Transverse colon (tissue), 4 donors: Measurements from ENCODE around the gene STARD10. TPM values are rescaled to one million over a fixed set of nuclear protein-coding genes. Genes with fewer than 3 reads are reported as not detected.

Source experiments
- DNase-seq: peaks from one replicate; pipeline ENCODE4 v3.0.0-alpha.2; 2019
- H3K27ac ChIP-seq, 4 donors: fragments of 200-600 bp; sonication (generic); 2 replicates each; pipeline ENCODE4 v1.5.1; 2016 to 2018; ENCODE audit warnings: inconsistent platforms in 4 of 4
- H3K27me3 ChIP-seq: fragments of 200-600 bp; sonication (generic); 2 replicates; pipeline ENCODE4 v1.5.1; 2017; ENCODE audit warnings: inconsistent platforms
- H3K36me3 ChIP-seq, 4 donors: fragments of 200-600 bp; sonication (generic); 2 replicates each; pipeline ENCODE4 v1.5.1; 2017 to 2019; ENCODE audit warnings: inconsistent platforms in 4 of 4
- H3K4me1 ChIP-seq, 4 donors: fragments of 200-600 bp; sonication (generic); 2 replicates each; pipeline ENCODE4 v1.5.1; 2017 to 2020; ENCODE audit warnings: inconsistent platforms in 4 of 4
- H3K4me3 ChIP-seq, 4 donors: fragments of 200-600 bp; sonication (generic); 1 replicate in 1 of 4; 2 replicates in 3 of 4; pipeline versions ENCODE4 v1.5.1 to v1.6.1; 2017 to 2019; ENCODE audit warnings: inconsistent platforms in 4 of 4
- H3K9me3 ChIP-seq, 2 donors: fragments of 200-600 bp; sonication (generic); 2 replicates each; pipeline ENCODE4 v1.5.1; 2017 to 2019; ENCODE audit warnings: inconsistent platforms in 2 of 2
- CTCF ChIP-seq, 5 experiments: fragments of 200-600 bp in 3 of 5; fragments of 450-650 bp in 2 of 5; sonication (generic) in 3 of 5; IDR thresholded peaks; 1 replicate in 2 of 5; 2 replicates in 3 of 5; pipeline ENCODE4 v1.5.1; 2016 to 2017; ENCODE audit warnings: antibody characterized with exemption in 5 of 5, inconsistent platforms in 3 of 5, mild to moderate bottlenecking in 2 of 5, moderate library complexity in 1 of 5
- EP300 ChIP-seq: sonication (generic); formaldehyde crosslinking; IDR thresholded peaks from one replicate; pipeline ENCODE4 v1.6.1; 2017; ENCODE audit warnings: antibody characterized with exemption, low read depth
- POLR2A ChIP-seq: fragments of 450-650 bp; IDR thresholded peaks from one replicate; pipeline ENCODE4 v1.6.1; 2016; ENCODE audit warnings: antibody characterized with exemption, mild to moderate bottlenecking, moderate library complexity
- POLR2AphosphoS5 ChIP-seq, 3 donors: sonication (generic); formaldehyde crosslinking; IDR thresholded peaks; one replicate each; pipeline ENCODE4 v1.6.1; 2016; ENCODE audit warnings: antibody characterized with exemption in 3 of 3
- WGBS, 2 donors: methylation state at CpG; one replicate each; pipeline ENCODE4 v1.1.5; 2018; ENCODE audit warnings: low coverage in 1 of 2; 5-methylcytosine and 5-hydroxymethylcytosine counted together
- in situ Hi-C, 4 donors: fragments of 200-750 bp; cut with MboI; loops; one replicate each; pipeline versions ENCODE4 v1.15.0 to v1.15.1; 2017; ENCODE audit warnings: low sequenced_read_pairs in 3 of 4, low pct_ligation_motif_present in 1 of 4, low pct_unique_long_range_greater_than_20kb in 1 of 4
- intact Hi-C: fragments of 100-400 bp; cut with DNase I; formaldehyde crosslinking; loops from one replicate; pipeline ENCODE4 v1.15.1; 2023; ENCODE audit warnings: low total_unique reads
- total RNA-seq, 4 donors: library from RNA; depleted of rRNA; stranded (reverse); fragments of >200 nt; gene quantifications; one replicate each; pipeline ENCODE4 v1.1.0, GENCODE V29; 2016

Gene STARD10
- total RNA-seq, 4 donors from 2014 or later, result 82.7 to 714 (median 225) TPM

GRCh38 chr11:72831521-72832300 is 37.9 kb upstream of the STARD10 start:
- no peak overlapping the region for H3K4me3 ChIP-seq
- H3K36me3 ChIP-seq, result no peaks in the 10 kb centered on the region
- peak; percentile 93 to 94 (median 94) for TF ChIP-seq CTCF (IDR thresholded peaks at IDR 0.05)
- TF ChIP-seq EP300, result no peak
- peak in 1 of 3 donors; percentile 21 for TF ChIP-seq POLR2AphosphoS5 (IDR thresholded peaks at IDR 0.05)
- 42% methylated on average over 13 of the region's 13 CpGs; no CpG with 5 or more reads in 1 of the 2 donors for WGBS, 2 donors
- H3K27me3 ChIP-seq, result no peaks in the 10 kb centered on the region
- peaks cover 0 to 14% (median 9%) of the 10 kb centered on the region in 4 donors for H3K4me1 ChIP-seq
- in situ Hi-C loops (loop anchor here (5.0 to 10.0 kb wide), 3 partner anchors 341 to 413 kb away; no protein-coding TSS in a partner anchor), intact Hi-C loops (loop anchor here (2.0 kb wide), 1 partner anchor 347 kb away; no protein-coding TSS in a partner anchor)
- no peak overlapping the region for H3K27ac ChIP-seq
- no peaks in the 10 kb centered on the region for H3K9me3 ChIP-seq
- peak; percentile 83 for DNase-seq

GRCh38 chr11:72829884-72830533 is 36.2 kb upstream of the STARD10 start:
- no peaks in the 10 kb centered on the region for H3K27me3 ChIP-seq
- intact Hi-C loops, result loop anchor here (2.0 kb wide), 1 partner anchor 349 kb away; no protein-coding TSS in a partner anchor
- no peak for DNase-seq
- in situ Hi-C loops, result loop anchor here (5.0 to 10.0 kb wide), 3 partner anchors 342 to 415 kb away; no protein-coding TSS in a partner anchor
- no peak overlapping the region for H3K27ac ChIP-seq
- H3K4me3 ChIP-seq, result no peak overlapping the region
- WGBS, 2 donors, result 93% methylated on average over 5 of the region's 5 CpGs; no CpG with 5 or more reads in 1 of the 2 donors
- peaks cover 0 to 12% (median 7%) of the 10 kb centered on the region in 4 donors for H3K4me1 ChIP-seq
- TF ChIP-seq EP300, result no peak
- no peaks in the 10 kb centered on the region for H3K9me3 ChIP-seq
- H3K36me3 ChIP-seq, result no peaks in the 10 kb centered on the region

- intact Hi-C loops (no loop called here), in situ Hi-C loops (no loop called here)
- Histone ChIP-seq H3K9me3 (no peaks in the 10 kb centered on the region), H3K4me3 (no peak overlapping the region), H3K4me1 (peaks cover 0 to 12% (median 7%) of the 10 kb centered on the region in 4 donors), H3K27me3 (no peaks in the 10 kb centered on the region), H3K27ac (no peak overlapping the region), H3K36me3 (no peaks in the 10 kb centered on the region)
- WGBS, 2 donors, result 86 to 94% methylated on average over 9 to 13 of the region's 13 CpGs
- no peak for DNase-seq
- TF ChIP-seq EP300, result no peak
- TF ChIP-seq POLR2A, result no peak
- no peak for TF ChIP-seq POLR2AphosphoS5 (IDR thresholded peaks at IDR 0.05)
- no peak for TF ChIP-seq CTCF (IDR thresholded peaks at IDR 0.05)
These were observed 35.3 kb upstream of the STARD10 start for GRCh38 chr11:72829178-72829577.

- H3K4me1 ChIP-seq, result peaks cover 0 to 12% (median 6%) of the 10 kb centered on the region in 4 donors
- TF ChIP-seq POLR2A, result no peak
- TF ChIP-seq CTCF (IDR thresholded peaks at IDR 0.05), result no peak
- TF ChIP-seq POLR2AphosphoS5 (IDR thresholded peaks at IDR 0.05), result no peak
- TF ChIP-seq EP300, result no peak
- no peak for DNase-seq
- H3K27ac ChIP-seq, result peak overlapping the region in 2 of 4 donors; percentile 35 to 69
- intact Hi-C loops, result no loop called here
- 86% methylated on average over 7 of the region's 7 CpGs; no CpG with 5 or more reads in 1 of the 2 donors for WGBS, 2 donors
- in situ Hi-C loops, result no loop called here
- no peaks in the 10 kb centered on the region for H3K36me3 ChIP-seq
- no peaks in the 10 kb centered on the region for H3K9me3 ChIP-seq
- no peak overlapping the region for H3K4me3 ChIP-seq
- no peaks in the 10 kb centered on the region for H3K27me3 ChIP-seq
These were observed 34.9 kb upstream of the STARD10 start for GRCh38 chr11:72828692-72829101.
